Measurements from ENCODE around the gene CDADC1.

DNA sequence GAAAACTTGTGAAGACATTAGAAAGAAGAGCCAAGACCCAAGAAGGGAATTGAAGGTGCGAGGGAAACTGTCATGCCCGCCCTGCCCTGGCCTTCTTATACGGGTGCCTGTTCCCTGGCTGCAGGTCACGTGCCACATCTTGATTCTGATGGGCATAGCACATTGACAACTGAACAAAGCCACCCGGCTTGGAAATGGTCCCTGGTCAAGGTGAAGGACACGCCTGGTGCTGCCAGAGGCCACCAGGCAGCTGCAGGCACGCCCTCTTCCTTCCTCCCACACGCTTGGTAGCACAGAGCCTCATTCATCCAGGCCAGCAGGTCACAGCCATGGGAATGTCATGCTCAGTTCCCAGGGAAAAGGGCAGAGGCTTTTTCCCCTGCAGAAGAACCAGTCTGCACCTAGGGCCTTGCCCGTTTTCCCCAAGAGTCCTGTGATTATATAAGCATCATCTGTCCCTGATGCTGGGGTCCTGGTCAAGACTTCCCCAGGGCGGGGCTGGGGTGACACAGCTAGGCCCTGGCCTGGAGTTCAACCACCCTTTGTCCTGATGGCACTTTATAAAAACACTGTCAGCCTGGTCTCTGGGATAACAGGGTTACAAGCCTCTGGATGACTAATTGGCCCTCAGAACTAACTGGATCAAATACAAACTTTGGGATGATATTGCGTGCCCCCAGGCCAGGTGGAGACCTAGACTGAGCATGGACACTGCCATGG, 56.0 kb downstream of the CDADC1 start:
- TF ChIP-seq CTCF (IDR thresholded peaks at IDR 0.05; ENCODE audit: insufficient read depth, low read length) (no peak), SPI1 (IDR thresholded peaks at IDR 0.05; ENCODE audit: borderline replicate concordance, low read depth) (no peak)
